Stimulated activated CD4-positive, alpha-beta T cell treated with anti-CD3 and anti-CD28 coated beads, Interleukin-15, amount 100 ng/mL, for 1 hour (primary cell): Measurements from ENCODE around the gene ADAR.
"Not testable (repeated sequence)": the region's sequence is repeated elsewhere in the genome, so short reads cannot be mapped to it uniquely, and the experiment has no call there.

Source experiments
- DNase-seq, 2 donors: peaks; one replicate each; pipeline ENCODE4 v3.0.0-alpha.2; 2020; ENCODE audit warnings: low read depth in 1 of 2, low spot score in 1 of 2

ADAR gene, protein sequence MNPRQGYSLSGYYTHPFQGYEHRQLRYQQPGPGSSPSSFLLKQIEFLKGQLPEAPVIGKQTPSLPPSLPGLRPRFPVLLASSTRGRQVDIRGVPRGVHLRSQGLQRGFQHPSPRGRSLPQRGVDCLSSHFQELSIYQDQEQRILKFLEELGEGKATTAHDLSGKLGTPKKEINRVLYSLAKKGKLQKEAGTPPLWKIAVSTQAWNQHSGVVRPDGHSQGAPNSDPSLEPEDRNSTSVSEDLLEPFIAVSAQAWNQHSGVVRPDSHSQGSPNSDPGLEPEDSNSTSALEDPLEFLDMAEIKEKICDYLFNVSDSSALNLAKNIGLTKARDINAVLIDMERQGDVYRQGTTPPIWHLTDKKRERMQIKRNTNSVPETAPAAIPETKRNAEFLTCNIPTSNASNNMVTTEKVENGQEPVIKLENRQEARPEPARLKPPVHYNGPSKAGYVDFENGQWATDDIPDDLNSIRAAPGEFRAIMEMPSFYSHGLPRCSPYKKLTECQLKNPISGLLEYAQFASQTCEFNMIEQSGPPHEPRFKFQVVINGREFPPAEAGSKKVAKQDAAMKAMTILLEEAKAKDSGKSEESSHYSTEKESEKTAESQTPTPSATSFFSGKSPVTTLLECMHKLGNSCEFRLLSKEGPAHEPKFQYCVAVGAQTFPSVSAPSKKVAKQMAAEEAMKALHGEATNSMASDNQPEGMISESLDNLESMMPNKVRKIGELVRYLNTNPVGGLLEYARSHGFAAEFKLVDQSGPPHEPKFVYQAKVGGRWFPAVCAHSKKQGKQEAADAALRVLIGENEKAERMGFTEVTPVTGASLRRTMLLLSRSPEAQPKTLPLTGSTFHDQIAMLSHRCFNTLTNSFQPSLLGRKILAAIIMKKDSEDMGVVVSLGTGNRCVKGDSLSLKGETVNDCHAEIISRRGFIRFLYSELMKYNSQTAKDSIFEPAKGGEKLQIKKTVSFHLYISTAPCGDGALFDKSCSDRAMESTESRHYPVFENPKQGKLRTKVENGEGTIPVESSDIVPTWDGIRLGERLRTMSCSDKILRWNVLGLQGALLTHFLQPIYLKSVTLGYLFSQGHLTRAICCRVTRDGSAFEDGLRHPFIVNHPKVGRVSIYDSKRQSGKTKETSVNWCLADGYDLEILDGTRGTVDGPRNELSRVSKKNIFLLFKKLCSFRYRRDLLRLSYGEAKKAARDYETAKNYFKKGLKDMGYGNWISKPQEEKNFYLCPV

GRCh38 chr1:154607609-154608396, at the start of gene ADAR:
TSS of gene ADAR (minus strand) at chr1:154608186. CDS start at chr1:154608006, 180 bp downstream.
- DNase-seq = peak; percentile 77 to 78

DNA sequence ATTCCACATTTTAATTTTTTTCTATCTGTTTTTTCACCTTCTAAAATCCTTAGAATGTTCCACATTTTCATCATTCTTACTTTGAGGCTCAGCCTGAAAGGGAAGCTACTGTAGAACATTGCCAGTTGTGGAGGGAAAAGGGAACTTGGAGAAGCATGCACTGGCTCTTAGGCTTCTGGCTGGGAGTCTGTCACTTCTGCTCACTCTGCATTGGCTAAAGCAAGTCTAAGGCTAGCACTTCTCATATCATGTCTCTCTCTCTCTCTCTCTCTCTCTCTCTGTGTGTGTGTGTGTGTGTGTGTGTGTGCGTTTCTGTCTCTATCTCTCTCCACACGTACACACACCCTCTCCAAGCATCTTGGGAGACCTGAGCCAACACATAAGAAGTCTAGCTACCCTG, 49.6 kb upstream of the ADAR start:
- no peak for DNase-seq

- DNase-seq = no peak
Observed at GRCh38 chr1:154652893-154653292, 44.9 kb upstream of the ADAR start.

- DNase-seq = not testable (repeated sequence)
Observed at GRCh38 chr1:154644724-154645123, 36.7 kb upstream of the ADAR start.

- DNase-seq = no peak
Observed at GRCh38 chr1:154641534-154641933, 33.5 kb upstream of the ADAR start.

DNA sequence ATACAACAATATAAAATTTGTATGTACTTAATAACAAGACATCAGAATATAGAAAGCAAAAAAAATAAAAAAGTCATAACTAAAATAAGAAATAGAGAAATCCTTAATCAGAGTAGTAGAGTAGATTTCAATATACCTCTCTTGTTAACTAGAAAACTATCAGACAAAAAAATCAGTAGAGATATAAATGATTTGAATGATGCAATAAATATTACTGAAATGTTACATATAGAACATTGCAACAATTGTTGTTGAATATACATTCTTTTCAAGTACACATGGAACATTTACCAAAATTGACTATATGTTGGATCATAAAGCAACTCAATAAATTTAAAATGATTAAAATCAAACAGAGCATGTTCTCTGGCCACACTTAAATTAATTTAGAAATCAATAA, 31.9 kb upstream of the ADAR start:
- no peak for DNase-seq

DNA sequence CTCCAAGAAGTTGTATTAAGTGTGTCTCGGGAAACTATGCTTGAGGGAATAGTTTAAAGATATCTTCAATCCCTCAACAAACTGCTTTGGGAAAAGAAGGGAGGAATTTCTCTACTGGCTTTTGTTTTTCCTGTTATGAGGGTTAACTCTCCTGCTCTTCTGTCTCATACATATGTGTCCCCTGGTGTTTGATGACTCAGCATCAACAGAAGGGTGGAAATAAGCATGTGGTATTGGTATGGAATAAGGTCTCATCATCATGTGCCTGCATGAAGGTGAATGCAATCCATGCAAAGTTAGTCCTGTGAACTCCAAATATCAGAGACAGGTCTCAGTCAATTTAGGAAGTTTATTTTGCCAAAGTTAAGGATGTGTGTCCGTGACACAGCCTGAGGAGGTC, 27.2 kb upstream of the ADAR start:
- no peak for DNase-seq

GRCh38 chr1:154629675-154630073, 21.7 kb upstream of the ADAR start:
- DNase-seq = no peak

DNA sequence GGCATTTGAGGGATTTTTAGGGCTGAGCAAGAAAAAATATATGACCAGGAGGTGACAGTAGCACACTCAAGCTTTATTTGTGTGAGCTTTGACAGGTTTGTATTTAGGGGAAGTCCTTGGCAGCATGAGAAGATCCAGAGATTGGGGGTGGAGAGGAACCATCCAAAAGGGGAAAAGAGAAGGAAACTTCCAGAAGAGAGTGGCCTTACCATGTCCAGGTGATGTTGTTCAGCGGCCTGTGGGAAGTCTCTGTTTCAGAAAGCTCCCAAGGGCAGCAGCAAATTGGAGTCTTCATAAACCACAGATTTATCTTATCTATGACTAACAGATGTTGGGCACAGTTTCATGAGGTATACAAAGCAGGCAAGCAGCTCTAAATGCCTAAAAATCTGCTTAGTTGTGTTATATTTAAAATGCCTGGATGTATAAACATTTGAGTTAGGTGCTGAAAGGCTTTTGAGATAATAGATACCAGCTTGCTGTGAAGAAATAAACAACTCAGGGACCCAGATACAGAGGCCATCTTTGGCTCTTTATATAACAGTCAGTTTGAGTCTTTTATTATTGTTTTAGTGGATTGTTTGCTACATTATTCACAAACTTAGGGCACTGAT, 21.2 kb upstream of the ADAR start:
- DNase-seq = no peak

DNA sequence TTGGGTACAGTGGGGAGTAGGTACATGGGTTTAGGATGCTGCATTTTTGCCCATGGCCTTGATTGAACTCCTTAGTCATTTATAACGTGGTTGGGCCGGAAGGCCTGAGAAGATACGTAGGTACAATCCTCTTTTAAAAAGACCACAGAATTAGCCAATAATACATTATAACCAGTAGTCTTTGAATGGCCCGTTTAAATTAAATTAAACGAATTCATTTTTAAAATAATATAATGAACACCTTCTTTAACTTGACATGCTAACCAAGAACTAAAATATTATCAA, 20.1 kb upstream of the ADAR start:
- DNase-seq = no peak

DNA sequence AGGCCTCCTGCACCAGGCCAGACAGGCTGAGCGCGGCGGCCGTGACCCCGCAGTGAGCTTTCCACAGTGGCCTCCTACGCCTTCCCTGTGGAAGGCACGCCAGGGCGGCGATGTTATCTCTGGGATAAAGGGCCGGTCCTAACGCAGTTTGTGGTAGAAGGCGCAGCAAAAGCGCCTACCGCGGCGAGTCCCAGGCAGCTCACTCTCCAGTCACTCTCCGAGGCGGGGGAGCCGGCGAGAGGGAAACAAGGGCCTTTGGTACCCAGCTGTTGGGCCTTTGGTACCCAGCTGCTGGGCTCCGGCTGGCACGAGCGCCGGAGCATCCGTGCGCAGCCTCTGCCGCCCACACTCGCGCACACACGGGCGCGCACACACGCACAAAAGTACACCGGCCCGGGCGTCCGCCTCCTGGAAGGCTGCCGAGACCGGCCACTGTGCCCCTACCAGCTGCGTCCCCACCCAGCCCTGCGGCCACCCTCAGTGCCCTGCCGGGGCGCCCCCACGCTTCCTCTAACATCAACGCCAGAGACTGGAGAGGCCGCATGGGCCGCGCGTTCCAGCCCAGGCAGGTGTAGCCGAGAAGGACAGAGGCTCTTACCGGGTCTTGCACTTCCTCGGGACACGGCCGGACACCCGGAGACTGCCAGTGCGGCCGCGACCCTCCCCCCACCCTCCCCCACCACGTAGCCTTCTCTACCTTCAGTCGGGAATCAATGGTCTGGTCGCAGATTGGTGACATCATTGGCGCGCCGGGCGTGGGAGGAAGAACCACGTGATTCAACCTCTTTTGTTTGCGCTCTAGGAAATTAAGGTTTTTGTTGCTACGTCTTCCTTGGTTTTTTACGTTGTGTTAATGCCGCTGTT, 19.5 kb upstream of the ADAR start:
- DNase-seq = peak; percentile 70 to 92

DNA sequence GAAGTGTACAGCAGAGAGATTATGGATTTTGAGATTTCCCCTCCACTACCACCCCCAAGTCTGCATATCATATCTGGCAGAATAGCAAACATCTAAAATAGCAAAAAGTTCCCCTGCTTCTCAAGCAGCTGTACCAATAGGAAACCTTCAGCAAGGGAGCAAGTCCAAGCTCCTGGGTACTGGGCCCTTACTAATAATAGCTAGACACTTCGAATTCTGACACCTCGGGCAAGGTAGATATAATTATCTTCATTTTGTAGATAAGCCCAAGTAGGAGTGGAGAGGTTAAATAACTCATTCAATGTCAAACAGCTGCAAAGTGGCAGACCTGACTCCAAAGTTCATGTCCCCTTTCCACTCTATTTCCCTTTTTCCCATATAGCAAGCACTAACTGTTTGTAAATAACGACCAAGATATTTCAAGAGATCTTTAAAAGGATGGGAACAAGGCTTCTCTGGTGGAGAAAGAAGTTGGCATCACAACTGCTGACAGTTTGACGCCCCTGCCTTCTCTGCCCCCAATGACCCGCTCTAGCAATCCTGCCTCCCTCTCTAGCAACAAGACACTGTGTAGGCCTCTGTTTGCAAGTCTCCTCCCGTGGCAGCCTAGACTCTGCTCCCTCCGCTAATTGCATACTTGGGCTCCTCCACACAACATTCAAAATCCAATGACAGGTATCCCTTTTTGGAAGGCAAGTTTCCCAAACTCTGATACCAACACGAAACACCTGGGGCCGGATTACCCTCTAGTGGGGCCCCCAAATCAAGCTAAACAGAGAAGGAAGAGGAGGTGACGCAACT, 18.7 kb upstream of the ADAR start:
- DNase-seq = no peak

- DNase-seq = no peak
Observed at GRCh38 chr1:154624746-154625643, 17.0 kb upstream of the ADAR start.

DNA sequence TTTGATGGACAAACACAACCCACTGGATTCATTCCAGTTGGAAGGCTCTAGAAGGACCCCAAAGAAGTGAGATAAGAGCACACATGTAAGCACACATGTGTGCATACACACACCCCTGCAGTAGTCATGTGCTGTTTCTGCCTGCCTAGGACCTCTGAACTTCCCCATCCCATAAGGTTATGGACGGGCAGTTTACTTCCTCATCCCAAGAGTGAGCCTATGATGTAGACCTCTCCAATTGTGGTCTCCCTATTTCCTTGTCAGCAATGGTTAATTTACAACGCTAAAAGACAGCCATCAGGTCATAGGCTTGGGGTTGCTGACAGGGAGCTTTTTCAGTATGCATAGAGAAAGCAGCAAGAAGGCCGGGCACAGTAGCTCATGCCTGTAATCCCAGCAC, 15.4 kb upstream of the ADAR start:
- no peak for DNase-seq

DNA sequence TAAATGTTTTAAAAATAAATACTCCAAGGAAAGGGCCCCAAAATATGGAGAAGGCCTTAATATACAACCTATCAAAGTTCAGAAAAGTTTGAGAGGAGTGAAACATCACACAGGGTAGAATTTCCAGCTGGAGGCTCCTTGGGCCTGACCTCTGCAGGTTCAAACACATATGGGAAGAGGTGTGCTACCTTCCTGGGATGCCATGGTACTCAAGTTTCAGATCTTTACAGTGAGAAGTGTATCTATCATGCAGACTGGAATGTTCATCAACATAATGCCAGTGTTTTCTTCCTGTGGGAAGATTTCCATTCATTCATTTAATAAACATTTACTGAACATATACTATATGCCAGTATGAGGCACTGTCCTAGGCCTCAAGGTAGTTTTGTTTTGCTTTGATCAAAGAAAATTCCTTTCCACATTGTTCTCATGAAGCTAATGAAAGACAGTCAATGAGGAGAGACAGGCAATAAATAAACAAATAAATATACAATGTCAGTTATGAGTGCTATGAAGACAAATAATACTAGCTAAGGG, 14.6 kb upstream of the ADAR start:
- DNase-seq = no peak

GRCh38 chr1:154621875-154622274, 13.9 kb upstream of the ADAR start:
- DNase-seq = no peak

DNA sequence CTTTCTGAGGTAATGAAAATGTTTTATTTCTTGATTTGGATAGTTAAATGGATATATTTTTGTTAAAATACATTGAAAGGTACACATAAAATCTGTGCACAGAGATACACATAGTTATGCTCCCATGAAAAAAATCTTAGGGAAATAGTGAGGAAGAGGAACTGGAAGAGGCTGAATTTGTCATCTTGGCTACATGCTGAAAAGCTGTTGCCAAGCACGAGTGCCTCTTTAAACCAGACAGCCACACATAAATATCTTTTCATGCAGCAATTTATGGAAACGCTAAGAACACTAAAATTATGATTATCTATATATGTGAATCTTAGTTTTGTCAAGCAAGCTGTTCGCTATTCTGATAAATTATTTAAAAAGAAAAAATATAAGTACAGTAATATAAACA, 12.8 kb upstream of the ADAR start:
- DNase-seq = no peak
